WTC11 (cell line): ENCODE data around the gene CORO1C.

Experiments used
- ATF3 ChIP-seq: sonication (generic); formaldehyde crosslinking; conservative IDR thresholded peaks from 2 replicates; pipeline ENCODE4 v1.8.1; 2022; ENCODE audit warnings: mild to moderate bottlenecking, missing genetic modification reagents
- CTCF ChIP-seq: fragments of 200-600 bp; IDR thresholded peaks from 2 replicates; pipeline ENCODE4 v1.8.0; 2022; ENCODE audit warnings: antibody characterized with exemption
- NFE2L1 ChIP-seq: sonication (generic); formaldehyde crosslinking; IDR thresholded peaks from 2 replicates; pipeline ENCODE4 v1.8.1; 2023; ENCODE audit warnings: missing genetic modification reagents

- no peak for TF ChIP-seq NFE2L1 (CRISPR knock-in tag)
- no peak for TF ChIP-seq CTCF
- no peak for TF ChIP-seq ATF3 (CRISPR knock-in tag)
Measured at GRCh38 chr12:108670066-108670631, 61.2 kb downstream of the CORO1C start.
